Neural cell (in vitro differentiated cells): Measurements from ENCODE around the gene NCAM1. TPM values are rescaled to one million over a fixed set of nuclear protein-coding genes. Genes with fewer than 3 reads are reported as not detected.

Experiments
- H2AFZ ChIP-seq: fragments of 200-600, 300-800 bp; sonication (generic), shearing (Covaris generic); 2 replicates; pipeline ENCODE4 v1.6.0; 2014; ENCODE audit warnings: low read depth, mild to moderate bottlenecking, antibody characterized with exemption, low read length, moderate library complexity
- H3F3A ChIP-seq: fragments of 200-600 bp; shearing (Covaris generic); 2 replicates; pipeline ENCODE4 v1.6.1; 2016; ENCODE audit warnings: mild to moderate bottlenecking, moderate library complexity, mixed read lengths, antibody characterized with exemption, low read length; ENCODE audit not compliant: insufficient read depth, poor library complexity, severe bottlenecking
- H3K27ac ChIP-seq: fragments of 200-600, 300-800 bp; sonication (generic), shearing (Covaris generic); 2 replicates; pipeline ENCODE4 v1.5.1; 2014; ENCODE audit warnings: mild to moderate bottlenecking, low read length, moderate library complexity
- H3K27me3 ChIP-seq: fragments of 300-800, 200-600 bp; sonication (generic), shearing (Covaris generic); 2 replicates; pipeline ENCODE4 v1.6.0; 2014; ENCODE audit warnings: mild to moderate bottlenecking, low read depth, low read length, moderate library complexity; ENCODE audit not compliant: insufficient read depth
- H3K36me3 ChIP-seq: fragments of 300-800, 200-600 bp; sonication (generic), shearing (Covaris generic); 2 replicates; pipeline ENCODE4 v1.5.1; 2014; ENCODE audit warnings: mild to moderate bottlenecking, antibody characterized with exemption, low read length, moderate library complexity; ENCODE audit not compliant: insufficient read depth
- H3K4me2 ChIP-seq: fragments of 300-800, 200-600 bp; sonication (generic), shearing (Covaris generic); 2 replicates; pipeline ENCODE4 v1.6.0; 2014; ENCODE audit warnings: mild to moderate bottlenecking, low read length
- H3K4me3 ChIP-seq: fragments of 300-800, 200-600 bp; sonication (generic), shearing (Covaris generic); 2 replicates; pipeline ENCODE4 v1.5.1; 2014; ENCODE audit warnings: mild to moderate bottlenecking, low read length, moderate library complexity
- H3K79me2 ChIP-seq: fragments of 200-600 bp; shearing (Covaris generic); replicated peaks from 2 replicates; pipeline ENCODE4 v1.6.0; 2014; ENCODE audit warnings: mild to moderate bottlenecking, low read length, moderate library complexity; ENCODE audit not compliant: insufficient read depth
- H3K9ac ChIP-seq: fragments of 300-800, 200-600 bp; sonication (generic), shearing (Covaris generic); 2 replicates; pipeline ENCODE4 v1.6.1; 2016; ENCODE audit warnings: mild to moderate bottlenecking, low read length, mixed read lengths
- H3K9me2 ChIP-seq: fragments of 200-600 bp; shearing (Covaris generic); 2 replicates; pipeline ENCODE4 v1.6.1; 2016; ENCODE audit warnings: mild to moderate bottlenecking, low read length, mixed read lengths; ENCODE audit not compliant: insufficient read depth
- H3K9me3 ChIP-seq: fragments of 200-600, 300-800 bp; sonication (generic), shearing (Covaris generic); 2 replicates; pipeline ENCODE4 v1.6.1; 2016; ENCODE audit warnings: mild to moderate bottlenecking, mixed run types, low read length, moderate library complexity, mixed read lengths
- H4K20me1 ChIP-seq: fragments of 200-600 bp; shearing (Covaris generic); 2 replicates; pipeline ENCODE4 v1.6.1; 2016; ENCODE audit warnings: mild to moderate bottlenecking, mixed run types; ENCODE audit not compliant: insufficient read depth
- CTCF ChIP-seq: fragments of 450-650 bp; IDR thresholded peaks from 2 replicates; pipeline ENCODE4 v1.5.1; 2014; ENCODE audit warnings: antibody characterized with exemption, mild to moderate bottlenecking, moderate library complexity; ENCODE audit not compliant: poor library complexity, severe bottlenecking
- EP300 ChIP-seq: fragments of 450-650 bp; conservative IDR thresholded peaks from 2 replicates; pipeline ENCODE4 v1.6.1; 2014; ENCODE audit warnings: antibody characterized with exemption, mild to moderate bottlenecking, moderate library complexity; ENCODE audit not compliant: poor library complexity, severe bottlenecking
- EZH2 ChIP-seq: fragments of 200-600, 300-800 bp; shearing (Covaris generic), sonication (generic); IDR thresholded peaks from 2 replicates; pipeline ENCODE4 v1.6.1; 2014; ENCODE audit warnings: antibody characterized with exemption, low read length, borderline replicate concordance, mild to moderate bottlenecking; ENCODE audit not compliant: insufficient read depth, poor library complexity, severe bottlenecking
- MXI1 ChIP-seq: fragments of 450-650 bp; conservative IDR thresholded peaks from 2 replicates; pipeline ENCODE4 v1.6.1; 2014; ENCODE audit warnings: antibody characterized with exemption, mild to moderate bottlenecking; ENCODE audit not compliant: poor library complexity, severe bottlenecking
- POLR2AphosphoS5 ChIP-seq: IDR thresholded peaks from 2 replicates; pipeline ENCODE4 v1.6.1; 2012
- RAD21 ChIP-seq: fragments of 450-650 bp; conservative IDR thresholded peaks from 2 replicates; pipeline ENCODE4 v1.6.1; 2014; ENCODE audit warnings: antibody characterized with exemption, mild to moderate bottlenecking, moderate library complexity
- REST ChIP-seq: IDR thresholded peaks from 2 replicates; pipeline ENCODE4 v1.6.1; 2012; ENCODE audit warnings: borderline replicate concordance
- SMC3 ChIP-seq: fragments of 450-650 bp; conservative IDR thresholded peaks from 2 replicates; pipeline ENCODE4 v1.6.1; 2014; ENCODE audit warnings: antibody characterized with exemption, mild to moderate bottlenecking, moderate library complexity; ENCODE audit not compliant: poor library complexity
- TAF1 ChIP-seq: IDR thresholded peaks from 2 replicates; pipeline ENCODE4 v1.6.1; 2012; ENCODE audit warnings: low read depth
- polyA plus RNA-seq: library from polyadenylated mRNA; depleted of rRNA; stranded (reverse); fragments of >200 nt; gene quantifications from 2 replicates; pipeline ENCODE4 v1.2.3, GENCODE V29; 2014

Gene NCAM1
- polyA plus RNA-seq, 1 donor from 2014 or later = 120 TPM

- Histone ChIP-seq H3K27ac (no peak overlapping the region), H3K27me3 (no peaks in the 10 kb centered on the region), H2AFZ (no peak overlapping the region), H3K9me2 (no peaks in the 10 kb centered on the region), H3K4me2 (no peak overlapping the region), H3F3A (no peaks in the 10 kb centered on the region), H3K79me2 (peaks cover 88% of the 10 kb centered on the region), H3K36me3 (no peaks in the 10 kb centered on the region), H3K4me3 (no peak overlapping the region), H4K20me1 (peaks cover 8% of the 10 kb centered on the region), H3K9me3 (peaks cover 5% of the 10 kb centered on the region), H3K9ac (no peak overlapping the region)
- TF ChIP-seq POLR2AphosphoS5 = no peak
- no peak for TF ChIP-seq RAD21
- no peak for TF ChIP-seq CTCF
- no peak for TF ChIP-seq MXI1
- no peak for TF ChIP-seq EP300
- TF ChIP-seq TAF1 = no peak
- TF ChIP-seq EZH2 = no peak
- TF ChIP-seq SMC3 = no peak
- no peak for TF ChIP-seq REST
Measured at GRCh38 chr11:112995423-112996090, 34.3 kb downstream of the NCAM1 start.

GRCh38 chr11:112996994-112997393, 35.8 kb downstream of the NCAM1 start:
- H3K9me3 ChIP-seq = peaks cover 5% of the 10 kb centered on the region
- no peak overlapping the region for H2AFZ ChIP-seq
- no peaks in the 10 kb centered on the region for H3F3A ChIP-seq
- no peaks in the 10 kb centered on the region for H3K36me3 ChIP-seq
- no peak overlapping the region for H3K4me3 ChIP-seq
- TF ChIP-seq MXI1 (no peak), EZH2 (no peak), REST (no peak), RAD21 (no peak), EP300 (no peak), POLR2AphosphoS5 (no peak), TAF1 (no peak), SMC3 (no peak), CTCF (no peak)
- no peak overlapping the region for H3K9ac ChIP-seq
- peaks cover 86% of the 10 kb centered on the region for H3K79me2 ChIP-seq
- no peak overlapping the region for H3K27ac ChIP-seq
- peaks cover 19% of the 10 kb centered on the region for H4K20me1 ChIP-seq
- H3K27me3 ChIP-seq = no peaks in the 10 kb centered on the region
- no peak overlapping the region for H3K4me2 ChIP-seq
- no peaks in the 10 kb centered on the region for H3K9me2 ChIP-seq
